ENCODE data around the gene ACSF2. TPM values are rescaled to one million over a fixed set of nuclear protein-coding genes. Genes with fewer than 3 reads are reported as not detected.

The ACSF2 gene
- total and polyA plus RNA-seq, 2 of the 13 experiments (the other 11 are each of a cell fraction or from before 2014, with no cell fraction given) = 87.3 to 109 TPM

DNA sequence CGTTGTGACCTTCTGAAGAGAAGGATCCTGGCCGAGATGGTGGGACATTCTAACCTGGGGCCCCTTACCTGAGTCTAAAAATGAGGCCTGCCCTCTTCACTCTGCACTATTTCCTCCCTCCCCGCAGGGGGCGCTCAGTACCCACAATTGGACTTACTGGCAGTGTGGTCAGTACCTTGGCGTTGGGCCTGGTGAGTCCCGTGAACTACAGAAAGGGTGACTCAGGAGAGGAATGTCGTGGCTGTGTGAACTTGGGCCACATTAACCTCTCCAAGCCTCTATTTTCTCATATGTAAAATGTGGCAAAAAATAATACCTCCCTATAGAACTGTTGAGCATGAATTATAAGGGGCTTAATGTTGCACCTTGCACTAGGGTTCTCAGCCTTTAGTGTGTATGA lies 56.5 kb downstream of the ACSF2 start (continued):
- TF ChIP-seq, protein P1, sequence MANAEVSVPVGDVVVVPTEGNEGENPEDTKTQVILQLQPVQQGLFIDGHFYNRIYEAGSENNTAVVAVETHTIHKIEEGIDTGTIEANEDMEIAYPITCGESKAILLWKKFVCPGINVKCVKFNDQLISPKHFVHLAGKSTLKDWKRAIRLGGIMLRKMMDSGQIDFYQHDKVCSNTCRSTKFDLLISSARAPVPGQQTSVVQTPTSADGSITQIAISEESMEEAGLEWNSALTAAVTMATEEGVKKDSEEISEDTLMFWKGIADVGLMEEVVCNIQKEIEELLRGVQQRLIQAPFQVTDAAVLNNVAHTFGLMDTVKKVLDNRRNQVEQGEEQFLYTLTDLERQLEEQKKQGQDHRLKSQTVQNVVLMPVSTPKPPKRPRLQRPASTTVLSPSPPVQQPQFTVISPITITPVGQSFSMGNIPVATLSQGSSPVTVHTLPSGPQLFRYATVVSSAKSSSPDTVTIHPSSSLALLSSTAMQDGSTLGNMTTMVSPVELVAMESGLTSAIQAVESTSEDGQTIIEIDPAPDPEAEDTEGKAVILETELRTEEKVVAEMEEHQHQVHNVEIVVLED (CRISPR knock-in tag; IDR thresholded peaks at IDR 0.05; ENCODE audit: borderline replicate concordance) = no peak
- TF ChIP-seq POGZ (CRISPR knock-in tag; IDR thresholded peaks at IDR 0.05) (0 out of 2 replicates have a peak, but pooled peaks have one; percentile 30), SIX4 (CRISPR knock-in tag; IDR thresholded peaks at IDR 0.05) (no peak), ADNP (CRISPR knock-in tag; IDR thresholded peaks at IDR 0.05) (no peak), ZNF746 (CRISPR knock-in tag; IDR thresholded peaks at IDR 0.05) (no peak), NAIF1 (CRISPR knock-in tag; IDR thresholded peaks at IDR 0.05; ENCODE audit: borderline replicate concordance) (no peak), ZFAT (CRISPR knock-in tag; conservative IDR thresholded peaks at IDR 0.05) (no peak), THAP11 (CRISPR knock-in tag; IDR thresholded peaks at IDR 0.05) (peak; percentile 74), NFIB (CRISPR knock-in tag; IDR thresholded peaks at IDR 0.05; ENCODE audit: borderline replicate concordance) (no peak), ARNTL (CRISPR knock-in tag; IDR thresholded peaks at IDR 0.05) (0 out of 2 replicates have a peak, but pooled peaks have one; percentile 45), ZSCAN29 (CRISPR knock-in tag; conservative IDR thresholded peaks at IDR 0.05) (no peak), SRSF1 (optimal IDR thresholded peaks at IDR 0.05; ENCODE audit: low read depth, low read length) (no peak), TEAD2 (CRISPR knock-in tag; IDR thresholded peaks at IDR 0.05) (no peak), ZNF564 (CRISPR knock-in tag; IDR thresholded peaks at IDR 0.05) (no peak), MATR3 (CRISPR knock-in tag; IDR thresholded peaks at IDR 0.05) (no peak)
- TF ChIP-seq, protein P2, sequence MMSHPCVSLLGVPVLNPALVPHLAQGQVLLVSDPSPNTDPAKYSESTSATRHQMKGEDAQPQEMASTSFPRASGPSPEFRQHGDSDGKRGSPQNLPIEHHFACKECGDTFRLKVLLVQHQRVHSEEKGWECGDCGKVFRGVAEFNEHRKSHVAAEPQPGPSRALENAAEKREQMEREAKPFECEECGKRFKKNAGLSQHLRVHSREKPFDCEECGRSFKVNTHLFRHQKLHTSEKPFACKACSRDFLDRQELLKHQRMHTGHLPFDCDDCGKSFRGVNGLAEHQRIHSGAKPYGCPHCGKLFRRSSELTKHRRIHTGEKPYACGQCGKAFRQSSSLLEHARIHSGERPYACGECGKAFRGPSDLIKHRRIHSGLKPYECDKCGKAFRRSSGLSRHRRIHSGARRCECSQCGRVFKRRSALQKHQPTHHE (CRISPR knock-in tag; IDR thresholded peaks at IDR 0.05; ENCODE audit: borderline replicate concordance) = 0 out of 2 replicates have a peak, but pooled peaks have one; percentile 68
- TF ChIP-seq, protein P3, sequence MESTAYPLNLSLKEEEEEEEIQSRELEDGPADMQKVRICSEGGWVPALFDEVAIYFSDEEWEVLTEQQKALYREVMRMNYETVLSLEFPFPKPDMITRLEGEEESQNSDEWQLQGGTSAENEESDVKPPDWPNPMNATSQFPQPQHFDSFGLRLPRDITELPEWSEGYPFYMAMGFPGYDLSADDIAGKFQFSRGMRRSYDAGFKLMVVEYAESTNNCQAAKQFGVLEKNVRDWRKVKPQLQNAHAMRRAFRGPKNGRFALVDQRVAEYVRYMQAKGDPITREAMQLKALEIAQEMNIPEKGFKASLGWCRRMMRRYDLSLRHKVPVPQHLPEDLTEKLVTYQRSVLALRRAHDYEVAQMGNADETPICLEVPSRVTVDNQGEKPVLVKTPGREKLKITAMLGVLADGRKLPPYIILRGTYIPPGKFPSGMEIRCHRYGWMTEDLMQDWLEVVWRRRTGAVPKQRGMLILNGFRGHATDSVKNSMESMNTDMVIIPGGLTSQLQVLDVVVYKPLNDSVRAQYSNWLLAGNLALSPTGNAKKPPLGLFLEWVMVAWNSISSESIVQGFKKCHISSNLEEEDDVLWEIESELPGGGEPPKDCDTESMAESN (CRISPR knock-in tag; conservative IDR thresholded peaks at IDR 0.05) = no peak
- TF ChIP-seq, protein P4, sequence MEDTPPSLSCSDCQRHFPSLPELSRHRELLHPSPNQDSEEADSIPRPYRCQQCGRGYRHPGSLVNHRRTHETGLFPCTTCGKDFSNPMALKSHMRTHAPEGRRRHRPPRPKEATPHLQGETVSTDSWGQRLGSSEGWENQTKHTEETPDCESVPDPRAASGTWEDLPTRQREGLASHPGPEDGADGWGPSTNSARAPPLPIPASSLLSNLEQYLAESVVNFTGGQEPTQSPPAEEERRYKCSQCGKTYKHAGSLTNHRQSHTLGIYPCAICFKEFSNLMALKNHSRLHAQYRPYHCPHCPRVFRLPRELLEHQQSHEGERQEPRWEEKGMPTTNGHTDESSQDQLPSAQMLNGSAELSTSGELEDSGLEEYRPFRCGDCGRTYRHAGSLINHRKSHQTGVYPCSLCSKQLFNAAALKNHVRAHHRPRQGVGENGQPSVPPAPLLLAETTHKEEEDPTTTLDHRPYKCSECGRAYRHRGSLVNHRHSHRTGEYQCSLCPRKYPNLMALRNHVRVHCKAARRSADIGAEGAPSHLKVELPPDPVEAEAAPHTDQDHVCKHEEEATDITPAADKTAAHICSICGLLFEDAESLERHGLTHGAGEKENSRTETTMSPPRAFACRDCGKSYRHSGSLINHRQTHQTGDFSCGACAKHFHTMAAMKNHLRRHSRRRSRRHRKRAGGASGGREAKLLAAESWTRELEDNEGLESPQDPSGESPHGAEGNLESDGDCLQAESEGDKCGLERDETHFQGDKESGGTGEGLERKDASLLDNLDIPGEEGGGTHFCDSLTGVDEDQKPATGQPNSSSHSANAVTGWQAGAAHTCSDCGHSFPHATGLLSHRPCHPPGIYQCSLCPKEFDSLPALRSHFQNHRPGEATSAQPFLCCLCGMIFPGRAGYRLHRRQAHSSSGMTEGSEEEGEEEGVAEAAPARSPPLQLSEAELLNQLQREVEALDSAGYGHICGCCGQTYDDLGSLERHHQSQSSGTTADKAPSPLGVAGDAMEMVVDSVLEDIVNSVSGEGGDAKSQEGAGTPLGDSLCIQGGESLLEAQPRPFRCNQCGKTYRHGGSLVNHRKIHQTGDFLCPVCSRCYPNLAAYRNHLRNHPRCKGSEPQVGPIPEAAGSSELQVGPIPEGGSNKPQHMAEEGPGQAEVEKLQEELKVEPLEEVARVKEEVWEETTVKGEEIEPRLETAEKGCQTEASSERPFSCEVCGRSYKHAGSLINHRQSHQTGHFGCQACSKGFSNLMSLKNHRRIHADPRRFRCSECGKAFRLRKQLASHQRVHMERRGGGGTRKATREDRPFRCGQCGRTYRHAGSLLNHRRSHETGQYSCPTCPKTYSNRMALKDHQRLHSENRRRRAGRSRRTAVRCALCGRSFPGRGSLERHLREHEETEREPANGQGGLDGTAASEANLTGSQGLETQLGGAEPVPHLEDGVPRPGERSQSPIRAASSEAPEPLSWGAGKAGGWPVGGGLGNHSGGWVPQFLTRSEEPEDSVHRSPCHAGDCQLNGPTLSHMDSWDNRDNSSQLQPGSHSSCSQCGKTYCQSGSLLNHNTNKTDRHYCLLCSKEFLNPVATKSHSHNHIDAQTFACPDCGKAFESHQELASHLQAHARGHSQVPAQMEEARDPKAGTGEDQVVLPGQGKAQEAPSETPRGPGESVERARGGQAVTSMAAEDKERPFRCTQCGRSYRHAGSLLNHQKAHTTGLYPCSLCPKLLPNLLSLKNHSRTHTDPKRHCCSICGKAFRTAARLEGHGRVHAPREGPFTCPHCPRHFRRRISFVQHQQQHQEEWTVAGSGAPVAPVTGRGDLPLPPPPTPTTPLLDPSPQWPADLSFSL (CRISPR knock-in tag; IDR thresholded peaks at IDR 0.05) = no peak
- TF ChIP-seq, protein P5, sequence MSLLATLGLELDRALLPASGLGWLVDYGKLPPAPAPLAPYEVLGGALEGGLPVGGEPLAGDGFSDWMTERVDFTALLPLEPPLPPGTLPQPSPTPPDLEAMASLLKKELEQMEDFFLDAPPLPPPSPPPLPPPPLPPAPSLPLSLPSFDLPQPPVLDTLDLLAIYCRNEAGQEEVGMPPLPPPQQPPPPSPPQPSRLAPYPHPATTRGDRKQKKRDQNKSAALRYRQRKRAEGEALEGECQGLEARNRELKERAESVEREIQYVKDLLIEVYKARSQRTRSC (CRISPR knock-in tag; IDR thresholded peaks at IDR 0.05; ENCODE audit: low read depth) = no peak

Measured in HepG2 (cell line).